GM18508 (cell line): ENCODE data around the gene MAN1A1.
"Not testable (repeated sequence)": the region's sequence is repeated elsewhere in the genome, so short reads cannot be mapped to it uniquely, and the experiment has no call there.

Experiments
- ATAC-seq: cut with Tn5 transposase; IDR thresholded peaks from one replicate; pipeline ENCODE4 v1.9.1; 2021; ENCODE audit warnings: moderate number of reproducible peaks; ENCODE audit not compliant: insufficient read depth, unreplicated experiment

MAN1A1 gene

GRCh38 chr6:119349361-119350201 lies at the start of gene MAN1A1:
TSS of gene MAN1A1 (minus strand) at chr6:119349761. CDS start at chr6:119349065, 696 bp downstream.
- ATAC-seq: peak; percentile 43

DNA sequence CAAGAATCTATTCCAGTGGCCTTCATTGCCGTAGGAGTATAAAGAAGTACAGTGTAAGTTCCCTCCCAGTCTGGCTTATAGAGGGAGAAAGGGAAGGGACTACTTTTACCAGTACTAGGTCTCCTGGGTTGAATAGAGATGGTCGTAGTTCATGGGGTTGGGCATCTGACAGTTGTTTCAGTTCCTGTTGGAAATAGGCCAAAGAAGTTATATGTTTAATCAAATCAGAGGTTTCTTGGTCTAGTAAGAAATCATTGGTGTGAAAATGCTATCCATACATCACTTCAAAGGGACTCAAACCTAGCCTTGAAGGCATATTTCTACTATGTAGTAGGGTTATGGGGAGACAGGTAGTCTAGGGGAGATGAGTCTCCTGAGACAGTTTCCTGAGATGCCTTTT lies 45.6 kb upstream of the MAN1A1 start:
- ATAC-seq: no peak

DNA sequence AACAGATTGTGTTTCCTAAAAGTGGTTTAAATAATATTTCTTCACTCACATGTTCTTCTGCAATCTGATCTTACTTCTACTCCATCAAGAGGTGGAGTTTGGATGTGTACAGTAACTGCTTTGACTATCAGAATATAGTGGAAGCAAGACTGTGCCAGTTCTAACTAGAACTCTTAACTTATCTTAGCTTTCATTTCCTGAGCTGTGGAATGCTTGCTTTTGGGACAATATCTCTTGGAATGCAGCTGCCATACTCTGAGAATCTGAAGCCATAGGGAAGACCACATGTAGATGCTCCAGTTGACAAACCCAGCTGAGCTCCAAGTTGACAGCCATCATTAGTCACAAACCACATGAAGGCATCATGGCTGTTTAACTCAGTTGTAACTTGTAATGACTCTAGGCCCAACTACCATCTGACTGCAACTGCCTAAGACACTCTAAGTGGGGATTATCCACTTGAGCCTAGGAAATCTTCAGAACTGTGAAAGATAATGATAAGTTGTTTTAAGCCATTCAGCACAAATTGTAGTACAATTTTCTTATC lies 40.8 kb upstream of the MAN1A1 start:
- no peak for ATAC-seq

- ATAC-seq: no peak
These were observed 36.4 kb upstream of the MAN1A1 start for GRCh38 chr6:119385994-119386393.

GRCh38 chr6:119384444-119384843 lies 34.9 kb upstream of the MAN1A1 start:
- ATAC-seq: no peak

GRCh38 chr6:119379809-119380208 lies 30.2 kb upstream of the MAN1A1 start:
- no peak for ATAC-seq

- ATAC-seq: not testable (repeated sequence)
These were observed 27.5 kb upstream of the MAN1A1 start for GRCh38 chr6:119377043-119377442.

- ATAC-seq: no peak
These were observed 20.5 kb upstream of the MAN1A1 start for GRCh38 chr6:119370080-119370479.

GRCh38 chr6:119368921-119369320 lies 19.4 kb upstream of the MAN1A1 start:
- ATAC-seq: no peak

GRCh38 chr6:119361209-119361608 lies 11.6 kb upstream of the MAN1A1 start:
- ATAC-seq: no peak

DNA sequence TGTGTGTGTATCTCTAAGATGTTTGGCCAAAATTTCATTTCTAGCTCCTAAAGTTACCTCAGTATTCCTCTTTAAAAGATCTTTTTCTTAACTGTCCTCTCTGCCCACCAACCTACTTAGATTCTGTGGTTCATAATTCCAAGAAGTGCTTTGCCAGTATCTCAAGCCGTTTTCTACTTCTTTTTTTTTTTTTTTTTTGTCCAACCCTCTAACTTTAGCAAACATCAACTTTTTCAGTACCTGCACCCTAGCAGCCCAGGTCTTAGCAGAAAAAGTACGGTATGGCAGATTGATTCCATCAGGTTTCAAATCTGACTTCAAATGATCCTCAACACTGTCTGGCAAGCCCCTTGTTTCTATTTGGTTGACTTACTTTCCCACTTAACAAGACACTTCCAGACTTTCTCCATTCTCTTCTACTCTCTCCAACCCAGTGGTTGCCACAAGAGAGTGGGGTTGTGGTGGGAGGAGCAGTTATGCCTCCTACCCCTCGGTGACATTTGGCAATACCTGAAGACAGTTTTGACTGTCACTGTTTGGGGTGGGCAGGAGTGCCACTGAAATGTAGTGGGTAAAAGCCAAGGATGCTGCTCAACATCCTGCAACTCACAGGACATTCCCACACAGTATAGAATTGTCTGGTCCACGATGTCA lies 10.8 kb upstream of the MAN1A1 start:
- no peak for ATAC-seq

DNA sequence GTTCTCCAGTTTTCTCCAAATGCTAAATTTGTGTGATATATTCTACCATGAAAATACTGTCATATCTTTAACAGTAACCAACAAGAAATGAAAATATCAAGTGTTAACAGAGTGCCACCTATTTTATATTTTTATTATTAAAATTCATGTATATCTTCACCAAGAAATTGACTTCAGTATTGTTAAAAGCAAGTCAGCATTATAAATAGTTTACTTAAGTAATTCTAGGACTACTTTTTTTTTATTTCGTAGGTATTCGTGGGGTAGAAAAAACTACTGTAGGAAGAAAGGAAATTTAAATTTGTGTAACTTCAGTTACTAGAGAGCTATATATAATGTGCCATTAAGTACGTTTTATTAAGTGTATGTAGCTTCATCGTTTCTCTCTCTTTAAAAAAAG lies 6.3 kb upstream of the MAN1A1 start:
- ATAC-seq: no peak

DNA sequence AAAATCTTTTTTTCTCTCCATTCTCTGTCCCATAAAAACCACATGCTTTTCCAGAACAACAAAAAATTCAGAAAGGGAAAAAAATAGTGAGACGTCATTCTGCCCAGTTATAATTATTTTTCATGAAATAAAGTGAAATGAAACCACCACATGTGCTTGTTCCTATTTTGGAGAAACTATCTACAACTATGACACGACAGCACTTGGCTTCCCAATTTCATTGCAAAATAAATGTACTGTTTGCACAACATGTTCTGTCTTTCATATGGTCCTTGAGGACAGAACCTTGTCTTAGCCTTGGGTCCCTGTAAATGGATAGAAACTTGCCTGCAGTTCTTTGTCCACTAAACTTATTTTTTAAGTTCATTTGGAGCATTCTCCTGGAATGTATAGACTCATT lies 5.6 kb upstream of the MAN1A1 start:
- no peak for ATAC-seq

DNA sequence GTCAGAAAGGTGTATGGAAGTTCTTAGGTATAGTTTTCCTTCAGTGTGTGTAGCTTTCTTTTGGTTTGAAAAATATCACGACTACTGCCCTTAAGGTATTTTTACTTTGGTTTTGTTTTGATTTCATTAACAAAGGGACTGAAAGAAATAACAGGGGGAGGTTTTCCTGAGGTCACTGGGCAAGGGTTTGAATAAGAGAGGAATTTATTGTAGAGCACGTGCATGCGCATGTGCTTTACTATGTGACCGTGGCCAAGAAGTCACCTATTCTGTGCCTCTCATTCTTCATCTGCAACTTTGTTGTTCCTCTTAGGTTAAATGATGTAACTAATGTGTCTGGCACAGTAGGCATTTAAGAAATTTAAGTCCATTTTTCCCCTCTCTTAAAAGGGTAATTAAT lies 4.1 kb upstream of the MAN1A1 start:
- no peak for ATAC-seq

GRCh38 chr6:119352001-119352400 lies 2.4 kb upstream of the MAN1A1 start:
- no peak for ATAC-seq

DNA sequence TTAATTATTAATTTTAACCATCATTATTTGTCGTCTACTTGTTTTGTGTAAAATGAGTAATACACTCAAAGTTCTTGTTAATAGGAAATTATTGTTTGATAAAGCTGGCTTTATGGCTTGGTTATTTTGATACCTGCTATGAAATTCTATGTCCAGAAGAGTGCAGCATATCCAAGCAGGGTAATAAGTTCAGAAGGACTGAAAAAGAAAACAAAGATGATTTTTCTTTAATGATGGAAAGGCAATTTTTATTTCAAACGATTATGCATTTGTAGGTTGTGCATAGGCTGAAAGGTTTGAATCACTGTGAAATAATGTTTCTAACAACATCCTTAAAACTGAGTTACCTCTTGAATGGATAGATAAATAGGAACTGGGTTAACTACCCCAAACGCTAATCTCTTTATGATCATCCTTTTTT lies 1.4 kb upstream of the MAN1A1 start:
- no peak for ATAC-seq

DNA sequence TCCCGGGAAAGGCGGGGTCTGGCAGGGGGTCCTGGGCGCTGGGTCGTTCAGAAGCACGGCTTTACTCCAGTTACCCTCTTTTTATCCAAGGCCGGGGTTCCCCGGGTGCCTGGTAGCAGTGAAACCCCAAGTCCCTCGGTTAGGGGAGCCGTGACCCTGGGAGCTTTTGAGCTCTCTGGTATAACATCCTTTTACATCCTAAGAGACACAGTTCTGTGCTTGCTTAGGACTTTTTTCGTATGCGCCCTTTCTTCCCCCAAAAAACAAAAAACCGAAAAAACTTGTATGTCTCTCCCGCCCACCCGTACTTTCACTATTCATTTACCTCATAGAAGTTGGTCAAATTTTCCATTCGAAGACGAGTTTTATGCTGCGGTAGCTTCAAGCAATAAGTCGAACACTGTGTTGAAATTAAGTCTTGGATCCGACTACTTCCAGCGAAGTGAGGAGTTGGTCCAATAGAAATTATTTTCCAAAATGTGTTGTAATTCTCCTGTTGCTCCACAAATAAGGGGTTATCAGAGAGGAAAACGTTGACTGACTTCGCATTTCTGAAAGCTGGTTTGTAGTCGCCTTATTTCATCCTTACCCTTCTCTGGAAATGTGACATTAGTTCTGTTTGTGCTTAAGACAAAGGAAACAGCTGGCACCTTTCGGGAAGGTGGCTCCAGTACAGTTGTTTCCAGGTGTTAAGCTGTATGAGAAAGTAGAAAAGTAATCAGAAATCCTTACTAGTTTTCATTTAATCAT lies 816 bp upstream of the MAN1A1 start:
- ATAC-seq: peak; percentile 13

GRCh38 chr6:119348748-119349360 lies 707 bp downstream of the MAN1A1 start:
- no peak for ATAC-seq

DNA sequence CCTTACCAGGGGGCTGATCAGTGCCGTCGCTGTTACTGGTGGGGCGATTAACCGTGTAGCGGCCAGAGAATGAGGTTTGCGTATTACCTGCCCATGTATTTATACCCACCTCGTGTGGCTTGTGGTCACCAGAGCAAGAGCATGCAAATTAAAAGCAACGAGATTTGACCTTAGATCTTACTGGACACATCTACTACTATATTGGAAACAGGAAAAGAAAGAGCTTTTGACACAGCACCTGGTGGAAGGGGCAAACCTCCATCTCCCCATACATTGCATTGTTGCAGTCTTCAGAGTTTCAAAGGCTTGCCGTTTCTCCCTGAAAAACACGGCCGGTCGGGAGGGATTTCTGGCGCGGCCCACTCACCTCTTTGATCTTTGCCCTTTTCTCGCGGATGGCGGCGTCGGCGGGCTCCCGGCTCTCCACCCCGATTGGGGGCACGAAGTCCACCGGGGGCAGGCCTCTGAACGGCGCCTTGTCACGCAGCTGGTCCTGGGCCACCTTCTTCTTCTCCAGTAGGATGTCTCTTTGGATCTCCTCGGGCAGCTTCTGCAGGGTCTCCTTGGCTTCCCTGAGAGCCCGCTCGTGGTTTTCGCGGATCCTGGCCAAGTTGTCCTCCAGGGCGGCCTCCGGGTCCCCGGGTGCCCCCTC lies 1.3 kb downstream of the MAN1A1 start:
- peak; percentile 31 for ATAC-seq
